Measurements from ENCODE around the gene CTNS. TPM values are rescaled to one million over a fixed set of nuclear protein-coding genes. Genes with fewer than 3 reads are reported as not detected.

CTNS gene
- total RNA-seq, 1 donor from 2014 or later, result 35.6 TPM

DNA sequence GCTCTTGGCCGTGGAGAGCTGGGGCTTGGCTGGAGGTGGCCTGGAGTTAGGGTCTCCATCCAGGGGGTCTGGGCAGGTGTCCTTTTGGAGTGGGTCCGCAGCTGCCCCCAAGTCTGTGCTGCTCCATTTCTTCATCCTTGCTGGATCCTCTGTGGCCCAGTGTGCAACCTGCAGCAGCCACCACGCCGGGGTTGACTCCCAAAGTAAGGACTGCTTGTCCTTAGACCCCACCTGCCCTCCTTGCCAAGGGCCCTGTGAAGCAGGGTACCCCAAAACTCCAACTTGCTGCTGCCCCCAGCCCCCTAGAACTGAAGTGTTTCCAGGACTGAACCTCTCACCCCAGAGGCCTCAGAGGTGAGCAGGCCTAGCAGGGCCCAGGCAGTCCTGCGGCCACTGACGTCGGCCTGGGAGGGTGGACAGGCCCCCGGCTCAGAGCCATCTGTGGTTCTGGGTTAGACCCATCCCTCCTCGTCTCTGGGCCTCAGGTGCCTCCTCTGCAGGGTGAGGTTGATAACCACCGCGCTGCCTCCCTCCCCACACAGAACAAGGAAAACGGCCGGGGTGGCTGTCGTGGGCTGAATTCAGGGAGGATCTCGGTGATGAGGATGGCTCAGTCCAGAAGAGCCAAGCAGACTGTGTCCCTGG, 44.2 kb upstream of the CTNS start:
- H3K36me3 ChIP-seq, result peaks cover 0 to 12% of the 10 kb centered on the region in 2 donors
- H3K27me3 ChIP-seq, result no peaks in the 10 kb centered on the region
- H3K4me3 ChIP-seq, result no peak overlapping the region
- no peaks in the 10 kb centered on the region for H3K9me3 ChIP-seq
- no peaks in the 10 kb centered on the region for H3K4me1 ChIP-seq
- no peak overlapping the region for H3K27ac ChIP-seq
- no peak for DNase-seq (ENCODE audit: extremely low spot score in 2 of 2)
- intact Hi-C loops (cut with DNase I), result no loop called here
- TF ChIP-seq, protein P1, sequence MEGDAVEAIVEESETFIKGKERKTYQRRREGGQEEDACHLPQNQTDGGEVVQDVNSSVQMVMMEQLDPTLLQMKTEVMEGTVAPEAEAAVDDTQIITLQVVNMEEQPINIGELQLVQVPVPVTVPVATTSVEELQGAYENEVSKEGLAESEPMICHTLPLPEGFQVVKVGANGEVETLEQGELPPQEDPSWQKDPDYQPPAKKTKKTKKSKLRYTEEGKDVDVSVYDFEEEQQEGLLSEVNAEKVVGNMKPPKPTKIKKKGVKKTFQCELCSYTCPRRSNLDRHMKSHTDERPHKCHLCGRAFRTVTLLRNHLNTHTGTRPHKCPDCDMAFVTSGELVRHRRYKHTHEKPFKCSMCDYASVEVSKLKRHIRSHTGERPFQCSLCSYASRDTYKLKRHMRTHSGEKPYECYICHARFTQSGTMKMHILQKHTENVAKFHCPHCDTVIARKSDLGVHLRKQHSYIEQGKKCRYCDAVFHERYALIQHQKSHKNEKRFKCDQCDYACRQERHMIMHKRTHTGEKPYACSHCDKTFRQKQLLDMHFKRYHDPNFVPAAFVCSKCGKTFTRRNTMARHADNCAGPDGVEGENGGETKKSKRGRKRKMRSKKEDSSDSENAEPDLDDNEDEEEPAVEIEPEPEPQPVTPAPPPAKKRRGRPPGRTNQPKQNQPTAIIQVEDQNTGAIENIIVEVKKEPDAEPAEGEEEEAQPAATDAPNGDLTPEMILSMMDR (IDR thresholded peaks at IDR 0.05), result no peak
- TF ChIP-seq POLR2AphosphoS5 (IDR thresholded peaks at IDR 0.05; ENCODE audit: insufficient read depth in 1 of 2, low read depth in 1 of 2) (no peak), POLR2A (IDR thresholded peaks at IDR 0.05) (no peak)

DNA sequence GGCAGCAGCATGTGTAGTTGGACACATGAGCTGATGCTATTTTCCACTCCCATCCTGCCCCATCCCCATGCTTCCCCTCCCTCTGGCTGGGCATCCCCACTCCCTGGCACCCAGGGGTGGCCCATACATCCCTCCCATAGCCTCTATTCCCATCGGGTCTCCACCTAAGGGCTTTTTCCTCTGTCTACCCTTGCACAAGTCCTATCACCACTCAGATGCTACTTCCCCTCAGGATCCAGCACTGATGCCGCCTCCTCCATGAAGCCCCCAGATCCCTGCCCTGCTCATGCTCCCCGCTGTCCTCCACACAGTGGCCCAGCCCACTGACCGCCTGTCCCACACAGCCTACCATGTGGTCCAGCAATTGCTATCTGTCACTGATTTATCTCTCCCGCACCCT, 43.2 kb upstream of the CTNS start:
- TF ChIP-seq, protein P1 (IDR thresholded peaks at IDR 0.05), result no peak
- no peak for TF ChIP-seq POLR2AphosphoS5 (IDR thresholded peaks at IDR 0.05; ENCODE audit: insufficient read depth in 1 of 2, low read depth in 1 of 2)
- TF ChIP-seq POLR2A (IDR thresholded peaks at IDR 0.05), result no peak
- H3K9me3 ChIP-seq, result no peaks in the 10 kb centered on the region

DNA sequence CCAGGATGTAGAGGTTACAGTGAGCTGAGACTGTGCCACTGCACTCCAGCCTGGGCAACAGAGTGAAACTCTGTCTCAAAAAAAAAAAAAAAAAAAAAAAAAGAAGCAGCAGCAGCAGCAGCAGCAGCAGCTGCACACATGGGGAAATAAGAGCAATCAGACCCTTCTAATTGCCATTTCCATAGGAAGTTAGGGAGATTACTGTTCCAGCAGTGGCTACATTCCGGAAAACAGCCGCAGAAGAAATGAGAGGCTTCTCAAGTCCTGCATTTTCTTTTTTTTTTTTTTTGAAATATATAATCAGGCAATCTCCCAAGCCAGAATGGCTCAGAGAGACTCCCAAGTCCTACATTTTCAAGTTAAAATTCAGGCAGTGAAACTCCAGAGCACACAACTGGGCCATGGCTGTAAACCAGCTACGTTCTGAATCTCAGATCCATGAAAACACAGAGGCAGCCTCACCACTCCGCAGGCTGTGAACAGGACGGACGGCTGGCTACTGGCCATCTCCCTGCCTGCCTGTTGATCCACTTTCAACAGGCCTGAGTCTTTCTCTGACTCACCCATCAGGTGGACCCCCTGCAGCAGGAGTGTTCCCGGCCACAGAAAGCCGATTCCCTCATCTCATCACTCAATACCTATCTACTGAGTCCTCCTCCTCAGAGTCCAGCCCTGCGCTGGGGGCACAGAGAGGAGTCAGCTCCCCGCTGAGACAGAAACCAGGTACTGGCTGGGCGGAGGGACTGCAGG, 42.3 kb upstream of the CTNS start:
- Histone ChIP-seq H3K36me3 (peaks cover 0 to 12% of the 10 kb centered on the region in 2 donors), H3K27me3 (no peaks in the 10 kb centered on the region), H3K4me1 (no peaks in the 10 kb centered on the region), H3K27ac (no peak overlapping the region), H3K4me3 (no peak overlapping the region), H3K9me3 (no peaks in the 10 kb centered on the region)
- TF ChIP-seq POLR2A (IDR thresholded peaks at IDR 0.05), result no peak
- TF ChIP-seq POLR2AphosphoS5 (IDR thresholded peaks at IDR 0.05; ENCODE audit: insufficient read depth in 1 of 2, low read depth in 1 of 2), result no peak
- TF ChIP-seq, protein P1 (IDR thresholded peaks at IDR 0.05), result no peak
- intact Hi-C loops (cut with DNase I), result no loop called here
- DNase-seq (ENCODE audit: extremely low spot score in 2 of 2), result no peak

More for the DNA sequence above, 43.2 kb upstream of the CTNS start:
- Histone ChIP-seq H3K27me3 (no peaks in the 10 kb centered on the region), H3K27ac (no peak overlapping the region), H3K4me3 (no peak overlapping the region), H3K36me3 (peaks cover 0 to 12% of the 10 kb centered on the region in 2 donors), H3K4me1 (no peaks in the 10 kb centered on the region)
- intact Hi-C loops (cut with DNase I), result no loop called here
- no peak for DNase-seq (ENCODE audit: extremely low spot score in 2 of 2)

DNA sequence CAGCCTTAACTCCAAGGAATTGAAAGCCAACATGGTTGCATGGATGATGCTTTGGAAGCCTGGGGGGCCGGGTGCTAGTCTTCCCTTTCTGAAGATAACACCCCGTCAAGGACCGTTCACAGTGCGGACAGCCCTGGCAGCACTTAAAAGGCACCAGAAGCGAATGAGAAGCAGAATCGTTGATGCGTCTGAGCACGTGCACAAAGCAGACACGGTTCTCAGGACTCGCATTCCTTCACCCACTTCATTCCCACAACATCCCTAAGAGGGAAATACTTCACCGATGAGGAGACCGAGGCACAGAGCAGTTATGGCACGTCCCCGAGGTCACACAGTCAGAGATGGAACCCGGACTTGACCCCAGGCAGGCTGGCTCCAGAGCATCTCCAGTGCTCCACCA, 41.6 kb upstream of the CTNS start:
- Histone ChIP-seq H3K4me3 (no peak overlapping the region), H3K36me3 (peaks cover 0 to 5% of the 10 kb centered on the region in 2 donors), H3K27ac (no peak overlapping the region), H3K9me3 (no peaks in the 10 kb centered on the region), H3K27me3 (no peaks in the 10 kb centered on the region), H3K4me1 (no peaks in the 10 kb centered on the region)
- intact Hi-C loops (cut with DNase I), result no loop called here
- DNase-seq (ENCODE audit: extremely low spot score in 2 of 2), result no peak
- TF ChIP-seq POLR2AphosphoS5 (IDR thresholded peaks at IDR 0.05; ENCODE audit: insufficient read depth in 1 of 2, low read depth in 1 of 2) (no peak), POLR2A (IDR thresholded peaks at IDR 0.05) (no peak)
- TF ChIP-seq, protein P1 (IDR thresholded peaks at IDR 0.05), result no peak

All from vagina (tissue), 2 donors.